ENCODE measurements around the gene NRIP1. TPM values are rescaled to one million over a fixed set of nuclear protein-coding genes. Genes with fewer than 3 reads are reported as not detected.

The NRIP1 gene
- total and polyA plus RNA-seq, 2 donors (not counting 3 experiments of a cell fraction or from before 2014, with no cell fraction given), result 2.8 to 24.0 TPM

DNA sequence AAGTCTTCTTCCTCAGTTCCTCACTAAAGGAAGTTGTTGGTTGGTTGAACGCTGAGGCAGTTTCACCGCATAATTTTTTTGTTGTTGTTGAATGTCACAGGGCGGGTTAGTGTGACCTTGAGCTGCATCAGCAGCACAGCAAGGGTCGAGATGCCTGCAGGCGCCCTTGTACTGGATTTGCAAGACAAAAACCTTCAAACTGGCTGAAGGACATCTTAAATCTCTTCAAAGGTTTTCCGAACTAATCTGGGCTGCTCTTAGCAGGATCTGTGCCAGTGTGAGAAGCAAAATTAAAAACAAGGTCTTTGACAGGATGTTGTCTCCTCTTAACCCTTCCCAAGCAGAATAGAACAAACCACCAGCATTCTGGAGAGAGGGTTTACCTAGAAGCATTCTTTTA is 59.4 kb downstream of the NRIP1 start:
- Histone ChIP-seq H3K4me2 (ENCODE audit: insufficient read depth, low read length) (no peak overlapping the region), H3K79me2 (ENCODE audit: control insufficient read depth, insufficient read depth, low read length) (peaks cover 86% of the 10 kb centered on the region), H3K4me3 (replicated peaks in 1 of 3; ENCODE audit: insufficient read depth in 1 of 3, low read depth in 1 of 3, low read length in 3 of 3) (no peak overlapping the region), H3K9me1 (replicated peaks; ENCODE audit: control insufficient read depth, extremely low read depth, insufficient read depth, low read length) (no peaks in the 10 kb centered on the region), H3K27me3 (ENCODE audit: control insufficient read depth in 2 of 2, insufficient read depth in 2 of 2, low read length in 2 of 2) (no peaks in the 10 kb centered on the region), H4K20me1 (replicated peaks; ENCODE audit: control insufficient read depth, extremely low read depth, insufficient read depth, low read length) (peaks cover 3% of the 10 kb centered on the region), H3K27ac (ENCODE audit: insufficient read depth, low read depth, low read length) (no peak overlapping the region), H3K9ac (replicated peaks; ENCODE audit: extremely low read depth, insufficient read depth, low read length) (no peak overlapping the region), H3K9me3 (replicated peaks; ENCODE audit: control insufficient read depth, insufficient read depth, low read length) (no peaks in the 10 kb centered on the region), H3K36me3 (ENCODE audit: control insufficient read depth in 2 of 2, extremely low read depth in 1 of 2, insufficient read depth in 2 of 2, low read length in 2 of 2) (no peaks in the 10 kb centered on the region), H3K4me1 (ENCODE audit: control insufficient read depth, extremely low read depth, insufficient read depth, low read length) (peaks cover 14% of the 10 kb centered on the region), H2AFZ (ENCODE audit: low read depth, low read length) (no peak overlapping the region)
- BruUV-seq (replicated peaks), result no TSS peak
- dilution Hi-C loops (cut with MboI; ENCODE audit: extremely low pct_ligation_motif_present, low sequenced_read_pairs), result no loop called here
- CTCF ChIA-PET, result interaction anchor here (0.8 kb wide), 1 partner anchor 477 kb away, joined by 3 read pairs; no protein-coding TSS in a partner anchor
- TF ChIP-seq GATA2 (IDR thresholded peaks at IDR 0.05; ENCODE audit: insufficient read depth, insufficient read length, low read depth, low read length) (no peak), POLR2AphosphoS5 (IDR thresholded peaks at IDR 0.05; ENCODE audit: insufficient read depth, low read depth, low read length) (no peak), CTCF (IDR thresholded peaks at IDR 0.05; ENCODE audit: extremely low read depth in 1 of 2, insufficient read depth in 1 of 2, low read depth in 1 of 2, low read length in 2 of 2) (no peak), MYC (IDR thresholded peaks at IDR 0.05; ENCODE audit: low read depth, low read length) (no peak)
- FAIRE-seq (no peak), DNase-seq (ENCODE audit: low read depth, low spot score) (peak; percentile 22)
- POLR2A ChIA-PET, result no interaction called here
- intact Hi-C loops (cut with micrococcal nuclease), result no loop called here

DNA sequence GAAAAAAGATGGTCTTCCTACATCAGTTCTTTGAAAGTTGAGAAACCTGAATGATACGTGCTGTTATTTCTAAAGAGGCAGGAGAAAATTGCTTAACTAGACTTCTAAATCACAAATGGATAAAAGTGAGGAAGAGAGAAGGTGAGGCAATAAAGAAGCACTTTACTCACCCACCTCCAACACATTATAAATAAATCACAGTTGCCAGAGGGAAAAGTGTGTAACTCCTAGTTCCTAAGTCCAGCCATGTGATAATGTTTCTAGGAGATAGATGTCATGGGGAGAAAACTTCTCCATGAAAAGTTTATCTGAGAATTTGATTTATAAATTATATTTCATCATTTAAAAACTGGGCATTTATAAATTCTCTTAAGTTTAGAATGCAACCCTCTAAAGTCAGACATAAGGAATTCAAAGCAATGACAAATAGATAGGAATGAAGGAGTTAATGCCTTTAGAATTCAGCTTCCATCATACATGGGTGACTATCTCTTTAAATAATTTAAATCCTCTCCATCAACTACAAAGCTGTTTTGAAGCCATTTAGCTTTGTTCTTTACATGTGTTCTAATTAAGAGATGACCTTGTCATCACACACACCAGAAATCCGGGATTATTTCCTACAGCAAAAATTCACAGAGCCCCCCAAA is 60.0 kb downstream of the NRIP1 start:
- no peaks in the 10 kb centered on the region for H3K27me3 ChIP-seq (ENCODE audit: control insufficient read depth in 2 of 2, insufficient read depth in 2 of 2, low read length in 2 of 2)
- no peak overlapping the region for H3K4me3 ChIP-seq (replicated peaks in 1 of 3; ENCODE audit: insufficient read depth in 1 of 3, low read depth in 1 of 3, low read length in 3 of 3)
- H3K79me2 ChIP-seq (ENCODE audit: control insufficient read depth, insufficient read depth, low read length), result peaks cover 90% of the 10 kb centered on the region
- dilution Hi-C loops (cut with MboI; ENCODE audit: extremely low pct_ligation_motif_present, low sequenced_read_pairs) (no loop called here), intact Hi-C loops (cut with micrococcal nuclease) (no loop called here)
- no peak overlapping the region for H3K9ac ChIP-seq (replicated peaks; ENCODE audit: extremely low read depth, insufficient read depth, low read length)
- H3K36me3 ChIP-seq (ENCODE audit: control insufficient read depth in 2 of 2, extremely low read depth in 1 of 2, insufficient read depth in 2 of 2, low read length in 2 of 2), result no peaks in the 10 kb centered on the region
- no peak overlapping the region for H3K4me2 ChIP-seq (ENCODE audit: insufficient read depth, low read length)
- TF ChIP-seq FOS (IDR thresholded peaks at IDR 0.05; ENCODE audit: borderline replicate concordance, insufficient read depth, low read length) (no peak), EZH2 (IDR thresholded peaks at IDR 0.05; ENCODE audit: borderline replicate concordance, low read depth, low read length, severe bottlenecking) (no peak), CTCF (IDR thresholded peaks at IDR 0.05; ENCODE audit: extremely low read depth in 1 of 2, insufficient read depth in 1 of 2, low read depth in 1 of 2, low read length in 2 of 2) (no peak), GATA2 (IDR thresholded peaks at IDR 0.05; ENCODE audit: insufficient read depth, insufficient read length, low read depth, low read length) (no peak), MYC (IDR thresholded peaks at IDR 0.05; ENCODE audit: low read depth, low read length) (no peak), JUN (IDR thresholded peaks at IDR 0.05; ENCODE audit: borderline replicate concordance, insufficient read depth, insufficient read length, low read depth) (no peak), POLR2AphosphoS5 (IDR thresholded peaks at IDR 0.05; ENCODE audit: insufficient read depth, low read depth, low read length) (no peak), POLR2A (IDR thresholded peaks at IDR 0.05; ENCODE audit: low read depth, low read length) (no peak)
- TF ChIP-seq, protein P1, sequence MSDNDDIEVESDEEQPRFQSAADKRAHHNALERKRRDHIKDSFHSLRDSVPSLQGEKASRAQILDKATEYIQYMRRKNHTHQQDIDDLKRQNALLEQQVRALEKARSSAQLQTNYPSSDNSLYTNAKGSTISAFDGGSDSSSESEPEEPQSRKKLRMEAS (IDR thresholded peaks at IDR 0.05; ENCODE audit: insufficient read depth, insufficient read length), result no peak
- H2AFZ ChIP-seq (ENCODE audit: low read depth, low read length), result no peak overlapping the region
- no TSS peak for BruUV-seq (replicated peaks)
- no peaks in the 10 kb centered on the region for H3K9me1 ChIP-seq (replicated peaks; ENCODE audit: control insufficient read depth, extremely low read depth, insufficient read depth, low read length)
- POLR2A ChIA-PET, result no interaction called here
- H3K4me1 ChIP-seq (ENCODE audit: control insufficient read depth, extremely low read depth, insufficient read depth, low read length), result peaks cover 14% of the 10 kb centered on the region
- no peaks in the 10 kb centered on the region for H3K9me3 ChIP-seq (replicated peaks; ENCODE audit: control insufficient read depth, insufficient read depth, low read length)
- H4K20me1 ChIP-seq (replicated peaks; ENCODE audit: control insufficient read depth, extremely low read depth, insufficient read depth, low read length), result peaks cover 3% of the 10 kb centered on the region
- CTCF ChIA-PET, result no interaction called here
- FAIRE-seq, result no peak
- no peak overlapping the region for H3K27ac ChIP-seq (ENCODE audit: insufficient read depth, low read depth, low read length)
- no peak for DNase-seq (ENCODE audit: low read depth, low spot score)

All from endothelial cell of umbilical vein (primary cell).